Transverse colon (tissue), 3 donors: ENCODE data around the gene KLF2.

Experiments
- CTCF ChIP-seq, 5 experiments: fragments of 200-600 bp in 3 of 5; fragments of 450-650 bp in 2 of 5; sonication (generic) in 3 of 5; IDR thresholded peaks; 1 replicate in 2 of 5; 2 replicates in 3 of 5; pipeline ENCODE4 v1.5.1; 2016 to 2017; ENCODE audit warnings: antibody characterized with exemption in 5 of 5, inconsistent platforms in 3 of 5, mild to moderate bottlenecking in 2 of 5, moderate library complexity in 1 of 5
- EP300 ChIP-seq: sonication (generic); formaldehyde crosslinking; IDR thresholded peaks from one replicate; pipeline ENCODE4 v1.6.1; 2017; ENCODE audit warnings: antibody characterized with exemption, low read depth
- POLR2A ChIP-seq: fragments of 450-650 bp; IDR thresholded peaks from one replicate; pipeline ENCODE4 v1.6.1; 2016; ENCODE audit warnings: antibody characterized with exemption, mild to moderate bottlenecking, moderate library complexity

- no peak for TF ChIP-seq CTCF (IDR thresholded peaks at IDR 0.05)
- TF ChIP-seq EP300, result no peak
- no peak for TF ChIP-seq POLR2A
These were observed 2.9 kb downstream of the KLF2 start for GRCh38 chr19:16327501-16327900.
